ENCODE results near the gene TCHP. TPM values are rescaled to one million over a fixed set of nuclear protein-coding genes. Genes with fewer than 3 reads are reported as not detected.

TCHP gene
- polyA plus RNA-seq, 1 donor from 2014 or later = 12.8 TPM

- Histone ChIP-seq H3K4me2 (ENCODE audit: low read length) (no peak overlapping the region), H3K9me3 (ENCODE audit: low read length) (no peaks in the 10 kb centered on the region), H3K9ac (ENCODE audit: low read length) (no peak overlapping the region), H3K27ac (ENCODE audit: low read length) (no peak overlapping the region), H3K27me3 (ENCODE audit: insufficient read depth, low read depth, low read length) (no peaks in the 10 kb centered on the region), H3F3A (ENCODE audit: insufficient read depth, low read length, poor library complexity, severe bottlenecking) (no peaks in the 10 kb centered on the region), H3K79me2 (replicated peaks; ENCODE audit: insufficient read depth, low read length) (peaks cover 21% of the 10 kb centered on the region), H3K4me3 (ENCODE audit: low read length) (no peak overlapping the region), H2AFZ (ENCODE audit: low read depth, low read length) (no peak overlapping the region), H3K9me2 (ENCODE audit: insufficient read depth, low read length) (no peaks in the 10 kb centered on the region), H4K20me1 (ENCODE audit: insufficient read depth) (no peaks in the 10 kb centered on the region), H3K36me3 (ENCODE audit: insufficient read depth, low read length) (no peaks in the 10 kb centered on the region)
- TF ChIP-seq CTCF (IDR thresholded peaks at IDR 0.05; ENCODE audit: poor library complexity, severe bottlenecking) (no peak), TAF1 (IDR thresholded peaks at IDR 0.05; ENCODE audit: low read depth) (no peak), MXI1 (conservative IDR thresholded peaks at IDR 0.05; ENCODE audit: poor library complexity, severe bottlenecking) (no peak), EP300 (conservative IDR thresholded peaks at IDR 0.05; ENCODE audit: poor library complexity, severe bottlenecking) (no peak), SMC3 (conservative IDR thresholded peaks at IDR 0.05; ENCODE audit: poor library complexity) (no peak), RAD21 (conservative IDR thresholded peaks at IDR 0.05) (no peak), REST (IDR thresholded peaks at IDR 0.05; ENCODE audit: borderline replicate concordance) (no peak), EZH2 (IDR thresholded peaks at IDR 0.05; ENCODE audit: borderline replicate concordance, insufficient read depth, low read length, poor library complexity, severe bottlenecking) (no peak), POLR2AphosphoS5 (IDR thresholded peaks at IDR 0.05) (no peak)
Observed at GRCh38 chr12:109881752-109882151, 18.3 kb upstream of the TCHP start.

GRCh38 chr12:109883461-109883860, 16.6 kb upstream of the TCHP start:
- H3K27ac ChIP-seq (ENCODE audit: low read length) = no peak overlapping the region
- no peaks in the 10 kb centered on the region for H4K20me1 ChIP-seq (ENCODE audit: insufficient read depth)
- no peak overlapping the region for H2AFZ ChIP-seq (ENCODE audit: low read depth, low read length)
- TF ChIP-seq REST (IDR thresholded peaks at IDR 0.05; ENCODE audit: borderline replicate concordance) = no peak
- no peak overlapping the region for H3K9ac ChIP-seq (ENCODE audit: low read length)
- no peaks in the 10 kb centered on the region for H3K9me2 ChIP-seq (ENCODE audit: insufficient read depth, low read length)
- H3F3A ChIP-seq (ENCODE audit: insufficient read depth, low read length, poor library complexity, severe bottlenecking) = no peaks in the 10 kb centered on the region
- H3K36me3 ChIP-seq (ENCODE audit: insufficient read depth, low read length) = no peaks in the 10 kb centered on the region
- no peaks in the 10 kb centered on the region for H3K27me3 ChIP-seq (ENCODE audit: insufficient read depth, low read depth, low read length)
- H3K9me3 ChIP-seq (ENCODE audit: low read length) = no peaks in the 10 kb centered on the region
- H3K79me2 ChIP-seq (replicated peaks; ENCODE audit: insufficient read depth, low read length) = peaks cover 15% of the 10 kb centered on the region
- H3K4me3 ChIP-seq (ENCODE audit: low read length) = no peak overlapping the region
- H3K4me2 ChIP-seq (ENCODE audit: low read length) = no peak overlapping the region
